ENCODE measurements around the gene ANKRD6.

The ANKRD6 gene

DNA sequence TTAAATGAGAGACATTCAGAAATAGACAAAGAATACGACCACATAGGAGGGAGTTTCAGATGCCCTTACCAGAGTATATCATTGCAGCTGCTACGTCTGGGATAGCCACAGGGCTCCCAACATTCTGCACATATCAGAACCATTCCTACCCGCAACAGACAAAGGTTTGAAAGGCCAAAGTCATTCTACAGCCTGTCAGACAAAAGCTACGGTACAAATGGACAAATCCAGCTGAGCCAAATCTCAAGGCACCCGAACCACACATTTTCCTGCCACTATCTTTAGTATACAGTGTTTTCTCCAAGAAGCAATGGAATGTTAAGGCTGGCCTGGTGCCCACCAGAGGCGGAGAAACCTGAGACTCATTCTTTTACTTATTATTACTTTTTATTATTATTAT lies 236.1 kb downstream of the ANKRD6 start:
- TF ChIP-seq CTCF (IDR thresholded peaks at IDR 0.05) = no peak
- Histone ChIP-seq H3K9me3 (no peaks in the 10 kb centered on the region), H3K4me3 (no peak overlapping the region), H3K36me3 (peaks cover 18 to 58% (median 54%) of the 10 kb centered on the region in 3 donors), H3K27me3 (no peaks in the 10 kb centered on the region), H3K4me1 (peaks cover 0 to 38% (median 2%) of the 10 kb centered on the region in 4 donors), H3K27ac (peak overlapping the region in 1 of 2 donors; percentile 40)
- DNase-seq = no peak
- intact Hi-C loops (cut with DNase I; ENCODE audit: low total_unique reads) = no loop called here

DNA sequence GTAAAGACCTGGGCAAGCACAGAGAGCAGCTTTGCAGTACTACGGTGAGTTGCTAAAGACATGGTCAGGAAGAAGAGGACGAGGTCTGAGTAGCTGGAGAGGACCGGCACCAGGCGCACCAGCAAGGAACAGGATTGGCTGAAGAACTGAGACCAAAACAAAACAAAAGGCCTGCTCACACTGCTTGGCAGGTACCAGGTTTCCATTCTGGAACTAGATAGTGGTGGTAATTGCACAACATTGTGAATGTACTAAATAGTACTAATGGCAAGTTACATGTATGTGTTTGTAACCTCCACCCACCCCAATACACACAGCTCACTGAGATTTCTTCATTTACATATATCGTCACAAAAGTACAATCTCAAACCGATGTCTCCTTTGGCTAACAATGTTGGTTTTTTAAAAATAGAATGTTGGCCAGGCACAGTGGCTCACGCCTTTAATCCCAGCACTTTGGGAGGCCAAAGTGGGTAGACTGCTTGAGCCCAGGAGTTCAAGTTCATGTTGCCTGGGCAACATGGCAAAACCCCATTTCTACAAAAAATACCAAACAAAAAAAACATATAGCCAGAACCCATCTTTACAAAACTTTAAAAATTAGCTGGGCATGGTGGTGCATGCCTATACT lies 238.1 kb downstream of the ANKRD6 start:
- DNase-seq = no peak
- TF ChIP-seq CTCF (IDR thresholded peaks at IDR 0.05) = no peak
- no peaks in the 10 kb centered on the region for H3K27me3 ChIP-seq
- peak overlapping the region in 1 of 2 donors; percentile 4 for H3K27ac ChIP-seq
- H3K36me3 ChIP-seq = peaks cover 34 to 64% (median 58%) of the 10 kb centered on the region in 3 donors
- H3K9me3 ChIP-seq = no peaks in the 10 kb centered on the region
- H3K4me3 ChIP-seq = no peak overlapping the region
- intact Hi-C loops (cut with DNase I; ENCODE audit: low total_unique reads) = no loop called here
- H3K4me1 ChIP-seq = peaks cover 0 to 40% (median 4%) of the 10 kb centered on the region in 4 donors

DNA sequence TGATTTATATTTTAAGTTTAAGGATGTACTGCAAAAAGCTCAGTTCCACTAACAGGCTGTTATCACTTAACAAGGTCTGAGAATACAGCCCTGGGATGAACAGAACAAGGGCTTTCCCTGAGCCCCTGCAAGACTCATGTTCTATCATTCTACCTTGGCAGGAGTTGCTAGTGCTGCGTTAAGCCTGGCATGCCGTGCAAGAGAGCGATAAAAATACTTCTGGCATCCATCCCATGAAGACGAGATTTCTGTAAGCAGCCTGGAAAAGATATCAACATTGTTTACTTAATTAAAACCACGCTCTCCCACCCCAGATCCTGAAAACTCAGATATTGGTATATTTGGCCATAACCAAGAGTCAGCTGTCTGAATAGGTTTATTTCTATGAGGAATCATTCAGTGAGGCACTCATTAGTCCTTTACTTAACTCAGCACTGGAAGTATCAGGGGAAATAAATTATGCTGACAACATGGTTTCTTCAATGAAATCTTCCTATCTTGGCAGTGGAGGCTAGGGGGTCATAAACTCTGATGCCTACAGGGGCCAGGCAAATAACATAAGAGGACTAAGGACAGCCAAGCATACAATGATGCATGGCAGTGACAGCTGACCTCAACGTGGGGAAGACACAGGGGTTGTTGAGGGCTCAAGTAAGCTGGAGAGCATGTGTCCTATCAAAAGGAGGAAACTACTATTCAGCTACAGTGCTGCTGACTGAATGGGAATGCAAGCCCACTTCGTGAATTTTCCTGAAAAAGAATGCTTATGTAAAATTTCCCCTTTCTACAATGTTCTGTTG lies 243.2 kb downstream of the ANKRD6 start:
- H3K4me3 ChIP-seq = no peak overlapping the region
- intact Hi-C loops (cut with DNase I; ENCODE audit: low total_unique reads) = no loop called here
- peaks cover 0 to 11% (median 3%) of the 10 kb centered on the region in 4 donors for H3K4me1 ChIP-seq
- no peak for DNase-seq
- no peaks in the 10 kb centered on the region for H3K9me3 ChIP-seq
- peaks cover 67 to 99% (median 94%) of the 10 kb centered on the region in 3 donors for H3K36me3 ChIP-seq
- no peak overlapping the region for H3K27ac ChIP-seq
- no peak for TF ChIP-seq CTCF (IDR thresholded peaks at IDR 0.05)
- no peaks in the 10 kb centered on the region for H3K27me3 ChIP-seq

- DNase-seq = no peak
- intact Hi-C loops (cut with DNase I; ENCODE audit: low total_unique reads) = no loop called here
- peaks cover 0 to 5% (median 2%) of the 10 kb centered on the region in 4 donors for H3K4me1 ChIP-seq
- H3K27ac ChIP-seq = no peak overlapping the region
- no peak overlapping the region for H3K4me3 ChIP-seq
- no peaks in the 10 kb centered on the region for H3K9me3 ChIP-seq
- peaks cover 79 to 99% (median 88%) of the 10 kb centered on the region in 3 donors for H3K36me3 ChIP-seq
- no peak for TF ChIP-seq CTCF (IDR thresholded peaks at IDR 0.05)
- no peaks in the 10 kb centered on the region for H3K27me3 ChIP-seq
Observed at GRCh38 chr6:89678531-89678930, 245.6 kb downstream of the ANKRD6 start.

DNA sequence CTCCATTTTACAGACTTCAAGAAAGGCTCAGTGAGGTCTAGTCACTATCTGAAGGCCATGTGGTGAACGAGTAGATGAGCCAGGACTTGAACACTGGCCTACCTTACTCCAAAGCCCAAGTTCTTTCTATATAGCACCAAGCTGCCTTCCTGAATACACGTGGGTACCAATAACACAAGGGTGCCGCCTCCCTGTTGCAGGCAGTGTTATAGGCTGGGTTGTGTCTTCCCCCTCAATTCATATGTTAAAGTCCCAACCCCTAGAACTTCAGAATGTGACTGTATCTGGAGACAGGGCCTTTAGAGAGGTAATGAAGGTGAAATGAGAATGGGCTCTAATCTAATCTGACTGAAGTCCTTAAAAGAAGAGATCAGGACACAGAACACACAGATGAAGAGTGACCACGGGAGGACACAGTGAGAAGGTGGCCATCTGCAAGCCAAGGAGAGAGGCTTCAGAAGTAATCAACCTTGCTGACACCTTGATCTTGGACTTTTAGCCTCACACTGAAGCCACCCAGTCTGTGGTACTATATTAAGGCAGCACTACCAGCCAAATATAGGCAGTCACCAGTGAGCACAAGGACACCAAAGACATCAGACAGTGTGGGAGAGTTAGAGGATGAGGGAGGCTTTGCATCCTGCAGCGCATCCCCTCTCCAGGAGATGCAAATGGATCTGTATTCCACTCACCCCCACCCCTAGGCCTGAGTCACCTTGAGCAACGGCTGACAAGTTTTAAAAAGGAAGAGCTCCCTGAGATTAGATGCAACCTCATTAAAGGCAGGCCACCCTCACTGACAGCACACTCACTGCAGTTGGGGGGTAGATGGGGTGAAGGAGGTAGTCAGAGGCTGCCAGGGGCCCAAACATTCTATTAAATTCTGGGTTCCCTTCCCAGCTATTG lies 246.5 kb downstream of the ANKRD6 start:
- intact Hi-C loops (cut with DNase I; ENCODE audit: low total_unique reads) = no loop called here
- TF ChIP-seq CTCF (IDR thresholded peaks at IDR 0.05) = no peak
- Histone ChIP-seq H3K27ac (no peak overlapping the region), H3K36me3 (peaks cover 80 to 99% (median 87%) of the 10 kb centered on the region in 3 donors), H3K27me3 (no peaks in the 10 kb centered on the region), H3K4me1 (peaks cover 0 to 5% (median 2%) of the 10 kb centered on the region in 4 donors), H3K9me3 (no peaks in the 10 kb centered on the region), H3K4me3 (no peak overlapping the region)
- no peak for DNase-seq
